Esophagus squamous epithelium (tissue), 4 donors: ENCODE results near the gene ZIC4.

Source experiments
- POLR2A ChIP-seq, 4 donors: fragments of 450-650 bp; IDR thresholded peaks; one replicate each; pipeline ENCODE4 v1.6.1; 2017; ENCODE audit warnings: antibody characterized with exemption in 4 of 4, mild to moderate bottlenecking in 4 of 4, moderate library complexity in 3 of 4
- TF ChIP-seq, protein P1 (sequence below), 6 experiments: fragments of 450-650 bp in 4 of 6; fragments of 200-600 bp in 2 of 6; sonication (generic) in 2 of 6; IDR thresholded peaks; one replicate each; pipeline ENCODE4 v1.5.1; 2016 to 2019; ENCODE audit warnings: antibody characterized with exemption in 6 of 6, mild to moderate bottlenecking in 4 of 6, moderate library complexity in 4 of 6

- TF ChIP-seq, protein P1, sequence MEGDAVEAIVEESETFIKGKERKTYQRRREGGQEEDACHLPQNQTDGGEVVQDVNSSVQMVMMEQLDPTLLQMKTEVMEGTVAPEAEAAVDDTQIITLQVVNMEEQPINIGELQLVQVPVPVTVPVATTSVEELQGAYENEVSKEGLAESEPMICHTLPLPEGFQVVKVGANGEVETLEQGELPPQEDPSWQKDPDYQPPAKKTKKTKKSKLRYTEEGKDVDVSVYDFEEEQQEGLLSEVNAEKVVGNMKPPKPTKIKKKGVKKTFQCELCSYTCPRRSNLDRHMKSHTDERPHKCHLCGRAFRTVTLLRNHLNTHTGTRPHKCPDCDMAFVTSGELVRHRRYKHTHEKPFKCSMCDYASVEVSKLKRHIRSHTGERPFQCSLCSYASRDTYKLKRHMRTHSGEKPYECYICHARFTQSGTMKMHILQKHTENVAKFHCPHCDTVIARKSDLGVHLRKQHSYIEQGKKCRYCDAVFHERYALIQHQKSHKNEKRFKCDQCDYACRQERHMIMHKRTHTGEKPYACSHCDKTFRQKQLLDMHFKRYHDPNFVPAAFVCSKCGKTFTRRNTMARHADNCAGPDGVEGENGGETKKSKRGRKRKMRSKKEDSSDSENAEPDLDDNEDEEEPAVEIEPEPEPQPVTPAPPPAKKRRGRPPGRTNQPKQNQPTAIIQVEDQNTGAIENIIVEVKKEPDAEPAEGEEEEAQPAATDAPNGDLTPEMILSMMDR (IDR thresholded peaks at IDR 0.05): no peak
- no peak for TF ChIP-seq POLR2A (IDR thresholded peaks at IDR 0.05)
Observed at GRCh38 chr3:147418371-147418781, 12.0 kb upstream of the ZIC4 start.
